ENCODE data around the gene ZC3H12C. TPM values are rescaled to one million over a fixed set of nuclear protein-coding genes. Genes with fewer than 3 reads are reported as not detected.
A peak's percentile ranks its signal among the peaks of the same experiment; 100 is the strongest.

ZC3H12C gene
- total RNA-seq, 4 donors from 2014 or later: 2.3 to 27.6 (median 18.6) TPM

DNA sequence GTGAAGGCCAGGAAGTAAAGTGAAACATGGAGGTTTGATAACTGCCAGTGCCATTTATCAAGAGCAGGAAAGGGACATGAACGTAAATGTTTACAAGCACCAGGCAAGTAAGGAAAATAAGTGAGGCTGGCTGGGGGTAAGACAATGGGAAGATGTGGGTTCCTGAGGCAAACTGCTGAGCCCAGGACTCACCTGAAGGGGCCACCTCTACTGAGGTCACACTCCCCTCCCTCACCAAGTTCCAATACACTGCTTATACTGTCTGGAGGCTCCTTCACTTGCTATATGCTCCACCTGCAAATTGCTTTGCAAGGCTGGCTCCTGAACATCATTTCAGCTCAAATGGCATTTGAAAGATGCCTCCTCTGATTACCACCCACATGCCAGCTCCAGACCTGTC is 10.3 kb upstream of the ZC3H12C start:
- Histone ChIP-seq H3K36me3 (no peaks in the 10 kb centered on the region), H3K9me3 (no peaks in the 10 kb centered on the region), H3K4me3 (no peak overlapping the region), H3K27me3 (peaks cover 0 to 3% of the 10 kb centered on the region in 2 donors), H3K4me1 (no peaks in the 10 kb centered on the region), H3K27ac (no peak overlapping the region)
- no peak for DNase-seq
- intact Hi-C loops (cut with DNase I; ENCODE audit: low total_unique reads): no loop called here
- no peak for TF ChIP-seq POLR2A (IDR thresholded peaks at IDR 0.05)
- TF ChIP-seq, protein P1, sequence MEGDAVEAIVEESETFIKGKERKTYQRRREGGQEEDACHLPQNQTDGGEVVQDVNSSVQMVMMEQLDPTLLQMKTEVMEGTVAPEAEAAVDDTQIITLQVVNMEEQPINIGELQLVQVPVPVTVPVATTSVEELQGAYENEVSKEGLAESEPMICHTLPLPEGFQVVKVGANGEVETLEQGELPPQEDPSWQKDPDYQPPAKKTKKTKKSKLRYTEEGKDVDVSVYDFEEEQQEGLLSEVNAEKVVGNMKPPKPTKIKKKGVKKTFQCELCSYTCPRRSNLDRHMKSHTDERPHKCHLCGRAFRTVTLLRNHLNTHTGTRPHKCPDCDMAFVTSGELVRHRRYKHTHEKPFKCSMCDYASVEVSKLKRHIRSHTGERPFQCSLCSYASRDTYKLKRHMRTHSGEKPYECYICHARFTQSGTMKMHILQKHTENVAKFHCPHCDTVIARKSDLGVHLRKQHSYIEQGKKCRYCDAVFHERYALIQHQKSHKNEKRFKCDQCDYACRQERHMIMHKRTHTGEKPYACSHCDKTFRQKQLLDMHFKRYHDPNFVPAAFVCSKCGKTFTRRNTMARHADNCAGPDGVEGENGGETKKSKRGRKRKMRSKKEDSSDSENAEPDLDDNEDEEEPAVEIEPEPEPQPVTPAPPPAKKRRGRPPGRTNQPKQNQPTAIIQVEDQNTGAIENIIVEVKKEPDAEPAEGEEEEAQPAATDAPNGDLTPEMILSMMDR (IDR thresholded peaks at IDR 0.05): no peak

DNA sequence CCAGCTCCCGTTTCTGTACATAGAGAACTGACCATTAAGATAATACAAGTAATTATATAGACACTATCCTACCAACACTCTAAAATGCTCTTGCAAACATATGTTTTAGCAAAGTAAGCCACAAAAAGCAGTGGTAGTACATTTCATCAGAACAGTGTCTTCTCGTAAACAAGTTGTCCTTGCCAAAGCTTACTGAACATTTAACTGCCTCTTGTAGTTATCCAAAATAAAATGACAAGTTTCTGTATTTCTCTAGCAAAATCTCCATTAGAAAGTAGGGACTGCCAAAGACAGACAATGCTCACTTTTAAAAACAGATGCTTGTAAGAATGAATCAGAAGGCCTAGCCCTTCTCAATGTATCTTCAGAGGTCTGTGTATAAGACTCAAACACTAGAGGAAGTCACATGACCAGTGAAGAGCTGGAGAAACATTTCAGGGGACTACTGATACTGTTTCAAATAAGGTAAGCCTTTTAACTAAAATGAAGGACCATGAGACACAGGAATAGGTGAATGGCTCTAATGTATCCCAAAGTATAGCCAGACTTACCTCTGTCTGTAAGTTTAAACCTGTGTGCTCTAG is 7.8 kb upstream of the ZC3H12C start:
- Histone ChIP-seq H3K4me1 (no peaks in the 10 kb centered on the region), H3K9me3 (no peaks in the 10 kb centered on the region), H3K36me3 (no peaks in the 10 kb centered on the region), H3K27ac (peak overlapping the region in 1 of 2 donors; percentile 17), H3K27me3 (peaks cover 0 to 3% of the 10 kb centered on the region in 2 donors), H3K4me3 (no peak overlapping the region)
- TF ChIP-seq POLR2A (IDR thresholded peaks at IDR 0.05): no peak
- TF ChIP-seq, protein P1 (IDR thresholded peaks at IDR 0.05): no peak
- intact Hi-C loops (cut with DNase I; ENCODE audit: low total_unique reads): no loop called here
- DNase-seq: no peak

DNA sequence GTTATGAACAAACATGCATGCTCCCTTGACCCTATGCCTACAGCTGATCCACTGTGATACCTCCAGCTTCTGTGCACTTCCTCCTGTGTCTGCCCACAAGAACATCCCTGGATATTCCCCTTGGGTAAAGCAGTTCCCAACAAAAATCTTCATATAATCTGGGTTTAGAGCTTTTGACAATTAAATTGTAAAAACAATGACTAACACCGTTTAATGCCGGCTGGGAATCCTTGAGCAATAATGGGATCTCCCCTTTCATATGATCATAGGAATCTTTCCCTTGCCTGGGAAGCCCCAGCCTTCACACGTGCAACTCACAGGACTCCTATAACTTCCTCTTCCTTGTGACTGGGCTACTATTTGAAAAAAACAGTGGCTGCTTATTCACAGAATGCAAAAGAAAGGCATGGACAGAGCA is 6.3 kb upstream of the ZC3H12C start:
- Histone ChIP-seq H3K9me3 (no peaks in the 10 kb centered on the region), H3K4me3 (no peak overlapping the region), H3K27me3 (peaks cover 0 to 3% of the 10 kb centered on the region in 2 donors), H3K27ac (no peak overlapping the region), H3K36me3 (no peaks in the 10 kb centered on the region), H3K4me1 (no peaks in the 10 kb centered on the region)
- intact Hi-C loops (cut with DNase I; ENCODE audit: low total_unique reads): no loop called here
- no peak for DNase-seq
- TF ChIP-seq POLR2A (IDR thresholded peaks at IDR 0.05): no peak
- TF ChIP-seq, protein P1 (IDR thresholded peaks at IDR 0.05): no peak

DNA sequence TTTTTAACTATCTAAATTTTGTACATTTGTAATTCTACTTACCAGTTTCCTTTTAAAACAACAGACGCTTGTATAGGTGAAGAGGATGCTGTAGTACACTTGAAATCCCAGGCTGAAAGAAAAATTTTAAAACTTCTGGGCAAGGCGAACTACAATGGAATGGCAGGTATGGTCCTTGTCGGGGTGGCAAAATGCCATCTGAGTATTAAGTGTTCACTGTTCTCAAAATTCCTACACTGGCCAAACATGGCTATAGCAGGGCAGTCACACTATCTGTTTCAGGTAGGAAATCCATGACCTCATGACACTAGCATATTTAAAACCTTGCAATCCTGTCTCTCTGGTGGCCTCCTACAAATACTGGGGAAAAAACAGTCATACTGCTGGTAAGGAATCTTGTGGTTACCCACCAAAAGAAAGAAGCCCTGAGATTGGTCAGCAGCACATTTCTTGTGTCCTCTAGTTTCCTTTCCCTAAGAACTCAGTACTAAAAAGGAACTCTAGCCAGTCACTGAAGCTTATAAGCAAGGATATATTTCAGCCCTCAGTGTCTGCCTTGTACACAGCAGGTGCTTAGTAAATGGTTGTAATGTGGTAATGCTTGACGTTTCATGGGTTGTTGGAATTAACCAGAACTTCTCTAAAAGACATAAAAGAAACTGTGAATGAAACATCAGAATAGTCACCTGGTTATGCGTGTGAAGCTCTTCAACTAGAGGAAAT is 5.2 kb upstream of the ZC3H12C start:
- Histone ChIP-seq H3K27ac (no peak overlapping the region), H3K27me3 (peaks cover 0 to 3% of the 10 kb centered on the region in 2 donors), H3K9me3 (no peaks in the 10 kb centered on the region), H3K36me3 (no peaks in the 10 kb centered on the region), H3K4me1 (no peaks in the 10 kb centered on the region), H3K4me3 (no peak overlapping the region)
- no peak for DNase-seq
- TF ChIP-seq POLR2A (IDR thresholded peaks at IDR 0.05): no peak
- TF ChIP-seq, protein P1 (IDR thresholded peaks at IDR 0.05): no peak
- intact Hi-C loops (cut with DNase I; ENCODE audit: low total_unique reads): no loop called here
